ENCODE measurements around the gene PEAK1.

GRCh38 chr15:77168141-77168540, 251.8 kb downstream of the PEAK1 start:
- no peak for TF ChIP-seq MTA3 (IDR thresholded peaks at IDR 0.05; ENCODE audit: borderline replicate concordance, low read length)
- no peak for TF ChIP-seq CTCF (IDR thresholded peaks at IDR 0.05 in 2 of 3, conservative IDR thresholded peaks at IDR 0.05 in 1 of 3; ENCODE audit: control insufficient read depth in 2 of 3, extremely low read depth in 1 of 3, insufficient read depth in 1 of 3, low read depth in 3 of 3, low read length in 3 of 3)
- TF ChIP-seq MAX (IDR thresholded peaks at IDR 0.05; ENCODE audit: low read depth, low read length), result no peak
- TF ChIP-seq POLR2AphosphoS5 (IDR thresholded peaks at IDR 0.05; ENCODE audit: low read length), result no peak
- TF ChIP-seq HDAC6 (IDR thresholded peaks at IDR 0.05; ENCODE audit: unreplicated experiment), result no peak
- no peak for TF ChIP-seq ZNF622 (IDR thresholded peaks at IDR 0.05)

Measured in GM12878 (cell line).